ENCODE measurements around the gene RAG2. TPM values are rescaled to one million over a fixed set of nuclear protein-coding genes. Genes with fewer than 3 reads are reported as not detected.

RAG2 gene
- total RNA-seq, 4 donors from 2014 or later, result 0.20 to 25.7 (median 2.6) TPM

DNA sequence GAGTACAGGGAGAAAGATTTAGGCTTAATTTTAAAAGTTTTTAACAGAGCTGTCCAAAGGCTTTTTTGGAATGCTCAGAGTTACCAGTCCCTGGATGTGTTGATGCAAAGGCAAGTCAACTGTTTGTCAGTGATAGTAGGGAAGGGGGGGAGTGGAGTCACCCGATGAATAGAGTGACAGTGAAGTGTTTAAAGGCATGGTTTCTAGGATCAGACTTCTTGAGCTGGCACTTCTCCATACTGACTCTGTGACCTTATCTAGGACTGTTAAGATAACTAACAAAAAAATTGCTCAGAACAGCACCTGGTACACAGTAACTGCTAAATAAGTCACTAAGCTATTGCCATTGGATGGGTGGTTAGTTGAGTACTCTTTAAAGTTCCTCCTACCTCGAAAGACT lies 11.3 kb upstream of the RAG2 start:
- Histone ChIP-seq H3K4me1 (peaks cover 63 to 64% of the 10 kb centered on the region in 2 donors), H3K27ac (peak overlapping the region; percentile 9 to 81 (median 66)), H3K9me3 (no peaks in the 10 kb centered on the region), H3K27me3 (no peaks in the 10 kb centered on the region), H3K36me3 (no peaks in the 10 kb centered on the region), H3K4me3 (replicated peaks in 1 of 3) (no peak overlapping the region)
- DNase-seq, result no peak
- TF ChIP-seq CTCF (IDR thresholded peaks at IDR 0.05) (no peak), POLR2A (IDR thresholded peaks at IDR 0.05) (peak in 1 of 2 donors; percentile 12)
- WGBS, 2 donors, result 30 to 39% methylated on average over 2 of the region's 2 CpGs
- intact Hi-C loops (cut with DNase I), result no loop called here

GRCh38 chr11:36608491-36609199 lies 10.6 kb upstream of the RAG2 start:
- Histone ChIP-seq H3K9me3 (no peaks in the 10 kb centered on the region), H3K4me1 (peaks cover 68 to 70% of the 10 kb centered on the region in 2 donors), H3K36me3 (no peaks in the 10 kb centered on the region), H3K4me3 (replicated peaks in 1 of 3) (no peak overlapping the region), H3K27ac (peak overlapping the region; percentile 18 to 81 (median 66)), H3K27me3 (no peaks in the 10 kb centered on the region)
- no peak for DNase-seq
- 91% methylated on average over 1 of the region's 1 CpG for WGBS, 2 donors
- intact Hi-C loops (cut with DNase I), result no loop called here
- TF ChIP-seq POLR2A (IDR thresholded peaks at IDR 0.05) (no peak), CTCF (IDR thresholded peaks at IDR 0.05) (no peak)

- 83 to 89% methylated on average over 6 of the region's 6 CpGs for WGBS, 2 donors
- intact Hi-C loops (cut with DNase I), result no loop called here
- no peak for DNase-seq
These were observed 7.5 kb upstream of the RAG2 start for GRCh38 chr11:36605221-36606216.

GRCh38 chr11:36602135-36602534 lies 4.1 kb upstream of the RAG2 start:
- intact Hi-C loops (cut with DNase I), result no loop called here
- no peak for TF ChIP-seq CTCF (IDR thresholded peaks at IDR 0.05)
- TF ChIP-seq POLR2A (IDR thresholded peaks at IDR 0.05), result no peak

More at GRCh38 chr11:36605221-36606216, 7.5 kb upstream of the RAG2 start:
- Histone ChIP-seq H3K27me3 (no peaks in the 10 kb centered on the region), H3K27ac (peak overlapping the region; percentile 60 to 66 (median 61)), H3K4me3 (replicated peaks in 1 of 3) (no peak overlapping the region), H3K9me3 (no peaks in the 10 kb centered on the region), H3K4me1 (peaks cover 51% of the 10 kb centered on the region in 2 donors), H3K36me3 (no peaks in the 10 kb centered on the region)
- TF ChIP-seq CTCF (IDR thresholded peaks at IDR 0.05) (no peak), POLR2A (IDR thresholded peaks at IDR 0.05) (peak in 1 of 2 donors; percentile 12)

More at GRCh38 chr11:36602135-36602534, 4.1 kb upstream of the RAG2 start:
- no peak for DNase-seq
- H3K4me1 ChIP-seq, result peaks cover 29 to 52% of the 10 kb centered on the region in 2 donors
- H3K9me3 ChIP-seq, result no peaks in the 10 kb centered on the region
- peak overlapping the region in 2 of 3 donors; percentile 7 to 66 for H3K27ac ChIP-seq
- H3K27me3 ChIP-seq, result no peaks in the 10 kb centered on the region
- no peak overlapping the region for H3K4me3 ChIP-seq (replicated peaks in 1 of 3)
- H3K36me3 ChIP-seq, result no peaks in the 10 kb centered on the region

Measured in thyroid gland (tissue), 4 donors.